ENCODE results near the gene NRROS.

The NRROS gene

GRCh38 chr3:196603683-196604082 lies 35.8 kb upstream of the NRROS start:
- no peak for TF ChIP-seq PATZ1 (CRISPR knock-in tag; IDR thresholded peaks at IDR 0.05; ENCODE audit: borderline replicate concordance)
- no peak for TF ChIP-seq CSRNP3 (CRISPR knock-in tag; IDR thresholded peaks at IDR 0.05)
- TF ChIP-seq ZC3H10 (CRISPR knock-in tag; IDR thresholded peaks at IDR 0.05), result no peak
- TF ChIP-seq OSR1 (CRISPR knock-in tag; IDR thresholded peaks at IDR 0.05), result no peak
- no peak for TF ChIP-seq CREB5 (CRISPR knock-in tag; IDR thresholded peaks at IDR 0.05; ENCODE audit: low read depth)
- TF ChIP-seq RARB (CRISPR knock-in tag; IDR thresholded peaks at IDR 0.05), result no peak
- TF ChIP-seq ZNF565 (CRISPR knock-in tag; conservative IDR thresholded peaks at IDR 0.05; ENCODE audit: low read depth), result no peak
- TF ChIP-seq ZFP30 (CRISPR knock-in tag; IDR thresholded peaks at IDR 0.05), result no peak
- no peak for TF ChIP-seq ZNF70 (CRISPR knock-in tag; IDR thresholded peaks at IDR 0.05)
- TF ChIP-seq CSDC2 (CRISPR knock-in tag; IDR thresholded peaks at IDR 0.05), result no peak
- no peak for TF ChIP-seq ISL1 (CRISPR knock-in tag; IDR thresholded peaks at IDR 0.05)
- TF ChIP-seq TSHZ2 (CRISPR knock-in tag; IDR thresholded peaks at IDR 0.05), result no peak
- no peak for ATAC-seq

- ATAC-seq, result no peak
Observed at GRCh38 chr3:196604548-196604947, 34.9 kb upstream of the NRROS start.

More at GRCh38 chr3:196604548-196604947, 34.9 kb upstream of the NRROS start:
- no peak for TF ChIP-seq POU6F1 (CRISPR knock-in tag; IDR thresholded peaks at IDR 0.05; ENCODE audit: borderline replicate concordance, low read depth)
- no peak for TF ChIP-seq OSR1 (CRISPR knock-in tag; IDR thresholded peaks at IDR 0.05)
- TF ChIP-seq RARB (CRISPR knock-in tag; IDR thresholded peaks at IDR 0.05), result no peak
- no peak for TF ChIP-seq ZNF565 (CRISPR knock-in tag; conservative IDR thresholded peaks at IDR 0.05; ENCODE audit: low read depth)
- no peak for TF ChIP-seq SNAI2 (CRISPR knock-in tag; IDR thresholded peaks at IDR 0.05)
- TF ChIP-seq TOX (CRISPR knock-in tag; IDR thresholded peaks at IDR 0.05; ENCODE audit: borderline replicate concordance), result no peak
- TF ChIP-seq PPARA (CRISPR knock-in tag; IDR thresholded peaks at IDR 0.05; ENCODE audit: borderline replicate concordance), result no peak
- TF ChIP-seq CREB5 (CRISPR knock-in tag; IDR thresholded peaks at IDR 0.05; ENCODE audit: low read depth), result no peak
- TF ChIP-seq TSHZ2 (CRISPR knock-in tag; IDR thresholded peaks at IDR 0.05), result no peak

Data from SK-N-SH treated with all-trans-retinoic acid at 6 μM for 48 hours (cell line).